GM19438 (cell line): Measurements from ENCODE around the gene KIFC3.
A peak's percentile ranks its signal among the peaks of the same experiment; 100 is the strongest.
"Not testable (repeated sequence)": the region's sequence is repeated elsewhere in the genome, so short reads cannot be mapped to it uniquely, and the experiment has no call there.

Source experiments
- ATAC-seq: cut with Tn5 transposase; IDR thresholded peaks from one replicate; pipeline ENCODE4 v1.9.1; 2021; ENCODE audit warnings: low read depth; ENCODE audit not compliant: unreplicated experiment

Gene KIFC3

GRCh38 chr16:57743886-57744641 is 58.2 kb downstream of the KIFC3 start:
- ATAC-seq = no peak

GRCh38 chr16:57743458-57743857 is 58.8 kb downstream of the KIFC3 start:
- no peak for ATAC-seq

- ATAC-seq = no peak
Measured at GRCh38 chr16:57742543-57742942, 59.7 kb downstream of the KIFC3 start.

GRCh38 chr16:57741660-57742191 is 60.6 kb downstream of the KIFC3 start:
- ATAC-seq = no peak

GRCh38 chr16:57740423-57741071 is 61.7 kb downstream of the KIFC3 start:
- ATAC-seq = no peak

GRCh38 chr16:57739756-57740422 is 62.4 kb downstream of the KIFC3 start:
- ATAC-seq = no peak

GRCh38 chr16:57738844-57739243 is 63.4 kb downstream of the KIFC3 start:
- ATAC-seq = no peak

GRCh38 chr16:57736419-57737351 is 65.6 kb downstream of the KIFC3 start:
- ATAC-seq = no peak

GRCh38 chr16:57735755-57736418 is 66.4 kb downstream of the KIFC3 start, which contains the start of gene KATNB1:
Gene KATNB1 (plus strand): TSS chr16:57735770. CDS start chr16:57737244, 1,474 bp downstream.
- ATAC-seq = no peak

GRCh38 chr16:57734925-57735754 is 67.2 kb downstream of the KIFC3 start:
- peak; percentile 91 for ATAC-seq

- ATAC-seq = no peak
Measured at GRCh38 chr16:57734308-57734924, 67.9 kb downstream of the KIFC3 start.

GRCh38 chr16:57732714-57733113 is 69.6 kb downstream of the KIFC3 start:
- ATAC-seq = no peak

GRCh38 chr16:57732037-57732436 is 70.3 kb downstream of the KIFC3 start:
- ATAC-seq = no peak

- ATAC-seq = no peak
Measured at GRCh38 chr16:57730771-57731730, 71.2 kb downstream of the KIFC3 start.

GRCh38 chr16:57729852-57730251 is 72.4 kb downstream of the KIFC3 start:
- ATAC-seq = not testable (repeated sequence)

GRCh38 chr16:57729182-57729484 is 73.2 kb downstream of the KIFC3 start:
- no peak for ATAC-seq
